WI38 (cell line): ENCODE measurements around the gene TMEM95.

Source experiments
- H3K4me3 ChIP-seq: 2 replicates; pipeline ENCODE4 v1.5.1; 2011; ENCODE audit warnings: low read depth, mild to moderate bottlenecking, control low read depth, low read length
- TF ChIP-seq, protein P1 (sequence below): IDR thresholded peaks from 2 replicates; pipeline ENCODE4 v1.5.1; 2012; ENCODE audit warnings: low read depth, mild to moderate bottlenecking, control low read depth, low read length

Gene TMEM95

DNA sequence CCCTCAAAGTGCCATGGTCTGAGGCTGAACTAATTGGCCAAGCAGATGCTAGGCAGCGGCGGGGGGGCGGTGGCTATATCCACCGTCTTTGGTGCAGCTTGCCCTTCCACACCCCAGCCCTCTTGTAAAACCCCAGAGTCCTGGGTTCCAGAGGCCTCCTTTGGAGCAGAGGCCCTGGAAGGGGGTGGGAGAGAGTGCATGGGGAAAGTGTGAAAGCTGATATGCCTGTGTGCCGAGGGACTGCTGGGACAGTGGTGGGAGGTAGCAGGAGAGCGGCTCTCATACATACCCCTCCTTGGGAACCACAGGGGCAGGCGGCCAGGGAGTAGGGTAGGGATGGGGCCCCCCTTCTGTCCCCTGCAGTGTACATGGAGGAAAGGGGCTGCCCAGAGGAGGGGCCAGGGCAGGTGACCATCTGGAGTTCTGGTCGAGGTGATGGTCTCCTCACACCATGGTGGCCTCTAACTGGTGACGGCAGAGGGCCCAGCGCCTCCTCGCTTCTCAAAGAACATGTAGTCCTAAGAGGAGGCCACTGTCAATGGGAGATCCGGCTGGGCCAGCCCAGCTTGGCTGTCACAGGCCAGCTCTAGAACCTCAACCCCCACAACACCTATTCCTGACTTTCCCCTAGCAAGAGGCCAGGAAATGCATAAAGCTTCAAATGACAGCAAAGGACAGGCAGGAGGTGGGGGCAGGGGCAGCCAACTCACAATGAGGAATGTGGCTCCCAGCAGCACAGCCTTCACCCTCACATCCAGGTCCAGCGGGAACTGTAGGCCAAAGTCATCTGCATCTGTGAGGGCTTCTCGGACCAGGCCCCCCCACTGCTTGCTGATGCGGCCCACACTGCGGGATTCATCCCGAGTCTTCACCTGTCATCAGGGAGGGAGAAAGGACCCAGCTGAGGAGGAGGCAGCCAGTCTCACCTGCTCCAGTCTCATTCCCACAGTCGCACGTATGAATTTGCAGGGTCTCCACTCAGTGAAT, 35.3 kb downstream of the TMEM95 start:
- TF ChIP-seq, protein P1, sequence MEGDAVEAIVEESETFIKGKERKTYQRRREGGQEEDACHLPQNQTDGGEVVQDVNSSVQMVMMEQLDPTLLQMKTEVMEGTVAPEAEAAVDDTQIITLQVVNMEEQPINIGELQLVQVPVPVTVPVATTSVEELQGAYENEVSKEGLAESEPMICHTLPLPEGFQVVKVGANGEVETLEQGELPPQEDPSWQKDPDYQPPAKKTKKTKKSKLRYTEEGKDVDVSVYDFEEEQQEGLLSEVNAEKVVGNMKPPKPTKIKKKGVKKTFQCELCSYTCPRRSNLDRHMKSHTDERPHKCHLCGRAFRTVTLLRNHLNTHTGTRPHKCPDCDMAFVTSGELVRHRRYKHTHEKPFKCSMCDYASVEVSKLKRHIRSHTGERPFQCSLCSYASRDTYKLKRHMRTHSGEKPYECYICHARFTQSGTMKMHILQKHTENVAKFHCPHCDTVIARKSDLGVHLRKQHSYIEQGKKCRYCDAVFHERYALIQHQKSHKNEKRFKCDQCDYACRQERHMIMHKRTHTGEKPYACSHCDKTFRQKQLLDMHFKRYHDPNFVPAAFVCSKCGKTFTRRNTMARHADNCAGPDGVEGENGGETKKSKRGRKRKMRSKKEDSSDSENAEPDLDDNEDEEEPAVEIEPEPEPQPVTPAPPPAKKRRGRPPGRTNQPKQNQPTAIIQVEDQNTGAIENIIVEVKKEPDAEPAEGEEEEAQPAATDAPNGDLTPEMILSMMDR = no peak
- H3K4me3 ChIP-seq = no peak overlapping the region

DNA sequence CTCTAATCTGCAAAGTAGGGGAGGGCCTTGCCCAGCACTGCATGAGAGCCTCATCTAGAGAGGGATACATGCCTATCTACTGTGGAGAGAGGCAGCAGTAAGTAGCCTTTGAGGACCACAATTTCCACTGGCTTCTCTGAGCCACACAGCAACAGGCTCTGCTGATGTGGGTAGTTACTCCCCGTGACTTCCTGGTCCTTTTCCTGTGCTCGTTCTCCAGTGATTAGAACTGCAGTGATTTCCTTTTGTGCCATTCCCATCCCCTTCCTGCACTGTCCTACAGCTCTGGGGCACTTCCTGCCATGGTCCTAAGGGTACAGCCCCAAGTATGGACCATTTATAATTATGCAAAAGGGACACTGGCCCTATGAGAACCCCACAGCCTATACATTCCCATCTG, 36.4 kb downstream of the TMEM95 start:
- no peak overlapping the region for H3K4me3 ChIP-seq
- TF ChIP-seq, protein P1 = no peak

GRCh38 chr17:7392696-7393612, 38.0 kb downstream of the TMEM95 start:
- TF ChIP-seq, protein P1 = no peak
- H3K4me3 ChIP-seq = peak overlapping the region; percentile 90

DNA sequence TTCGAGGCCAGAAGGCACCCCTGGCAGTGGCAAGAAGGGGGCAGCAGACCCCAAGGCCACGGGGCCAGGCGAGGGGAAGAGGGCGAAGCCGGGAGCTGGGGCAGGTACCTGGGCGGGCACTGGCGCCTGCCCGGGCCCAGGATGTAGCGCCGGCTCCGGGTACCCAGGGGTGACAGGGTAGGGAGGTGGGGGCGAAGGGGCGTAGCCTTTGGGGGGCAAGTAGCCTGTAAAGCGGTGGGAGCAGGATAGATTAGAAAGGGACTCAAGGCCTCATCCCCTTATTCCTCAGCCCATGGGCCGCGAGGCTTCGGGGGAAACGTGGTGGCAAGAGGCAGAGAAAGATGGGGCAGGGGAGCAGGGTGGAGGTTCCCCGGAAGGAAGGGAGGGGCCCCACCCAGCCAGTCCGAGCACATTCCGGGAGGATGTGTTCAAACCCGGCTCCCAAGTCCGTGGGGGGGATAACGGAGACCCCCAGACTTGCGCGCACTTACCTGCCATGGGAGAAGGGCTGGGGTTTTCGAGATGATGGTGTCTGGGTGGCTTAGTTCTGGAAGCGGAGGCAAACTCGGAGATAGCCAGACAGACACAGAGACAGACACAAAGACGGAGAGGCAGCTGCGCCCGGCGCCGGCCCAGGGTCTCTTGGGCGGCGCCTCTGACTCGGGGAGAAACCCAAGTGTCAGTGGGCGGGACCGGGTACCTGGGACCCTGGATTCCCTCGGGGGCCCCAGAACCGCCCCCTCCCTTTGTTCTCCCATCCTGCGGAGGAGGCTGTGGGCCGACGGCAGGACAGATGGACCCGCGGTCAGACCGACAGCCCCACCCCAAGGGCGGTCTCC, 38.9 kb downstream of the TMEM95 start:
- peak overlapping the region; percentile 90 for H3K4me3 ChIP-seq

DNA sequence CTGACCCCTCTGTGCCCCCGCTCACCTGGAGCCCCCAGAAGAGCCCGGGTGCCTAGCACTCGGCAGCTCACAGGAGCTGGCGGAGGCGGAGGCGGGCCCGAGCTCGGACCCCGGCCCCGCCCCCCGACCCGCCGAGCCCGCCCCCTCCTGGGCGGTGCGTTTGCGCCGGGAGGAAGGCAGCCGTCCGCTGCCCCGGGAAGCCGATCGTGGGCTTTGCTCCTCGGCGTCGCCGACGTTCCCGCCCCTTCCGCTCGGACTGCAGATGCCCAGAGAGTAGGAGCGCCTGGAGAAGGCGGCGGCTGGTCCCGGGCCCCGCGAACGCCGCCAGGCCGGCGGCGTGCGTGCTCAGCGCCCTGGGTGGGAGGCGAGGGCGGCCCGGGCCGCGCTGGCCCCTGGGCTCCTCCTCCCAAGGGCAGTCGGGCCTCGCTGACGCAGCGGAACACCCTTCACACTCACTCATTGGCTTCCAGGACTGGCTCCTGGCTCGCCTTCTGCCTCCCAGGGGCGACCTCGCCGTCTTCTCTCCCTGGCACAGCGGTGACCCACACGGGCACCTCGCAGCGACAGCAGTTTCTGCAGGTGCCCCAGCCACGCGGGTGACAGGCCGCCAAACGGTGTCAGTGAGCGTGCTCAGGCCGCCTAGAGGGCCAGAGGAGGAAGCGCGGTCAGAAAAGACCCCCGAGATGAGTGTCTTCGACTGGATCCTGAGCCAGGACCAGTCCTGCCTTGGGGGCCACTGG, 39.7 kb downstream of the TMEM95 start, which contains the start of gene PLSCR3:
Gene PLSCR3, minus strand, starts transcription at position 74 of the 740 bp plus-strand sequence. CDS start 415 bp downstream, outside the sequence.
- TF ChIP-seq, protein P1 = peak; percentile 36
- H3K4me3 ChIP-seq = peak within 1 kb of the TSS; percentile 90

More for the DNA sequence above, 38.9 kb downstream of the TMEM95 start:
- TF ChIP-seq, protein P1 = no peak

- TF ChIP-seq, protein P1 = no peak
- no peak overlapping the region for H3K4me3 ChIP-seq
Observed at GRCh38 chr17:7396147-7396546, 41.2 kb downstream of the TMEM95 start.
